SJSA1 (cell line): ENCODE data around the gene ATXN7L2. TPM values are rescaled to one million over a fixed set of nuclear protein-coding genes. Genes with fewer than 3 reads are reported as not detected.
A peak's percentile ranks its signal among the peaks of the same experiment; 100 is the strongest.

Source experiments
- DNase-seq, 2 experiments: peaks; one replicate each; pipeline ENCODE4 v3.0.0-alpha.2; 2015 to 2020; ENCODE audit warnings: low spot score in 2 of 2, low read depth in 1 of 2
- H3K27ac ChIP-seq: fragments of 250-450 bp; sonication (Bioruptor Pico); 2 replicates; pipeline ENCODE4 v1.5.1; 2020; ENCODE audit warnings: mild to moderate bottlenecking, moderate library complexity
- H3K27me3 ChIP-seq: fragments of 250-450 bp; sonication (Bioruptor Pico); replicated peaks from 2 replicates; pipeline ENCODE4 v1.5.1; 2020; ENCODE audit warnings: mild to moderate bottlenecking, moderate library complexity
- H3K36me3 ChIP-seq: fragments of 250-450 bp; sonication (Bioruptor Pico); 2 replicates; pipeline ENCODE4 v1.5.1; 2020; ENCODE audit warnings: mild to moderate bottlenecking
- H3K4me1 ChIP-seq: fragments of 250-450 bp; sonication (Bioruptor Pico); replicated peaks from 2 replicates; pipeline ENCODE4 v1.6.1; 2021; ENCODE audit warnings: mild to moderate bottlenecking
- H3K4me3 ChIP-seq: fragments of 250-450 bp; sonication (Bioruptor Pico); 2 replicates; pipeline ENCODE4 v1.5.1; 2020; ENCODE audit warnings: mild to moderate bottlenecking
- H3K9me3 ChIP-seq: fragments of 250-450 bp; sonication (Bioruptor Pico); replicated peaks from 2 replicates; pipeline ENCODE4 v1.5.1; 2020; ENCODE audit warnings: mild to moderate bottlenecking
- total RNA-seq: library from RNA; depleted of rRNA; stranded (reverse); fragments of >200 nt; shearing (Covaris generic); gene quantifications from 2 replicates; pipeline ENCODE4 v1.2.3, GENCODE V29; 2014

The ATXN7L2 gene
- total RNA-seq, 1 experiment from 2014 or later = 5.7 TPM

- H3K4me1 ChIP-seq = peaks cover 8% of the 10 kb centered on the region
- no peaks in the 10 kb centered on the region for H3K27me3 ChIP-seq
- H3K36me3 ChIP-seq = peaks cover 41% of the 10 kb centered on the region
- H3K27ac ChIP-seq = no peak overlapping the region
- DNase-seq = no peak
- no peaks in the 10 kb centered on the region for H3K9me3 ChIP-seq
- H3K4me3 ChIP-seq = no peak overlapping the region
Measured at GRCh38 chr1:109495738-109496137, 12.0 kb downstream of the ATXN7L2 start.

- no peaks in the 10 kb centered on the region for H3K9me3 ChIP-seq
- H3K4me1 ChIP-seq = peaks cover 8% of the 10 kb centered on the region
- H3K4me3 ChIP-seq = no peak overlapping the region
- H3K27me3 ChIP-seq = no peaks in the 10 kb centered on the region
- no peak overlapping the region for H3K27ac ChIP-seq
- H3K36me3 ChIP-seq = peaks cover 28% of the 10 kb centered on the region
- DNase-seq = no peak
Measured at GRCh38 chr1:109497449-109498160, 13.9 kb downstream of the ATXN7L2 start.

DNA sequence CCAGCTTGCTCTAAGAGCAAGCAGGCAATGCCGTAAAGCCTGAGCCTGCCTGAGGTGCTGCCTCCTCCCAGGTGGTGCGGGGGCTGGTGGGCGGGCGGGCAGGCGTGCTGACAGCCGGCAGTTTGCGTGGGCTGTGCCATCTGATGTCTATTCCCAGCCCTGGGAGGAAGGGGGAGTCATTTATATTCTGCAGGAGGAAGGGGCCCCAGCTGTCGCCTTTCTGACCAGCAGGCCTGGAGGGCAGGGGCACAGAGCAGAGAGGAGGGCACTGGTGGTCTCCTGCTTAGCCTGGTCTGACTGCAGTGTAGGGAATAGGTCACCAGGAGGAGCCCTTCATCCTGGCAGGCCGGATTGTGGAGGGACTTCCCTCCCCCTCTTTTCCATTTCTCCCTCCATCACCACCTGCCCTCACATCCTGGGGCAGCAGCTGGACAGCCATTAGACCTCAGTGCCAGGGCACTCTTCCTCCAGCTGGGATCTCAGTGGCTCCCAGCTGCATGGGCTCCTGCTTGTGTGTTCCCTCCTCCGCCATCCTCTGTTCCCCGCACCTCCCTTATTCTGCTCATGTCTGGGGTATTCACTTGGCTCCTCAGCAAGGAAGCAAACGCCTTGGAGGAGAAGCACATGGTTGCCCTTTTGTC, 14.6 kb downstream of the ATXN7L2 start:
- DNase-seq = peak in 1 of 2 experiments; percentile 24
- no peak overlapping the region for H3K27ac ChIP-seq
- H3K27me3 ChIP-seq = no peaks in the 10 kb centered on the region
- peaks cover 7% of the 10 kb centered on the region for H3K4me1 ChIP-seq
- no peaks in the 10 kb centered on the region for H3K9me3 ChIP-seq
- peaks cover 28% of the 10 kb centered on the region for H3K36me3 ChIP-seq
- no peak overlapping the region for H3K4me3 ChIP-seq

DNA sequence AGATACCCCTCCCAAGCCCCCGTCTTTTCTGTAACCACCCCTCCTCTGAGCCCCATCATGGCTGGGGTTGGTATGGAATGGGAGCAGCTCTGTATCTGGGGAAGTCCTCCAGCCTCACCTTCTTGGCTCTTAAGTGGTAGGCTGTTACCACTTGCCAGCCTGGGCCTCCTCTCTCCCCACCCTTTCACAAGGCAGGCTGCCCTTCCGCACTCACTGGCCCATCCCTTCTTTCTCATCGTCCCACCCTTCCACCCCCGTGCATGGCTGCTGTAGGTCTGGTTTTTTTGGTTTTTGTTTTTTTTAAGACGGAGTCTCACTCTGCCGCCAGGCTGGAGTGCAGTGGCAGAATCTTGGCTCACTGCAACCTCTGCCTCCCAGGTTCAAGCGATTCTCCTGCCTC, 15.4 kb downstream of the ATXN7L2 start:
- no peaks in the 10 kb centered on the region for H3K9me3 ChIP-seq
- no peak for DNase-seq
- no peak overlapping the region for H3K27ac ChIP-seq
- H3K27me3 ChIP-seq = no peaks in the 10 kb centered on the region
- no peak overlapping the region for H3K4me3 ChIP-seq
- H3K36me3 ChIP-seq = peaks cover 28% of the 10 kb centered on the region
- H3K4me1 ChIP-seq = peaks cover 3% of the 10 kb centered on the region; the same call in 1 of the 2 replicates

DNA sequence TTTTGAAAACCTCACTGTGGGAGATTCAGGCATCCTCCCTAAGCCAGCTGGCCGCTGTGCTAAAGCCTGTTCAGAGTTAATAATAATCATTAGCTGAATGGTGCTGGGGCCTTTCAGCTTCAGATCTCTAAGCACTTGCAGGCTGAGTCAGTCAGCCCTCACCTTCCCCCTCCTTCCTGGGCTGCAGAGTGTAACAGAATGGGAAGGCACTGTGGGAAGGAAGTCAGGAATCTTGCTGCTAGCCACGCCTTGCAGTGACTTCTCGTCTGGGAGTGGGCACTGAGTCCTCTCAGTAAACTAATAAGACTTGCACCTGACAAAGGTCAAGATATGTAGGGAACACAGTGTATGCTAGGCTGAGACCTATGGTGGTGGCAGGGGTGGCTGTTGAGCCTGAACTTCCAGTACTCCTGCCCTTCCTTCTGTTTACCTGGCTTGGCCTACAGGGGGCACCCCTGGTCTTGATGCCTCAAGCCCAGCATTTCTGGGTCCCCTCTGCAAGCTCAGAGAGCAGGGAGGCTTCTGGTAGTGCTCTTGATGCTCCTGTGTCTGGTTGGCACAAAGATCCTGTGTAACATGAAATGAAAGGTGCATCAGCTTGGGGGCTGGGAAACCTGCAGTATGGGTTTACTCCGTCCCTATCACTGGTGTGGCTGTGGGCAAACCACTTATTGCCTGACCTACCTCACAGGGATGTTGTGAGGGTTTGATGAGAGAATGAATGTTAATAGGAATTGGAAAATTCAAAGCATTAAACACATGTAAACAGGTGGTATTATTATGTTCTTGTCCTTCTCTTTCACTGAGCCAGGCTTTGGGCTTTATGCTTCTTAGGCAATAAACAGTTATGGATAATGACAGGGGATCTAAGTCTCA, 16.2 kb downstream of the ATXN7L2 start:
- Histone ChIP-seq H3K4me1 (peaks cover 3% of the 10 kb centered on the region; the same call in 1 of the 2 replicates), H3K4me3 (no peak overlapping the region), H3K9me3 (no peaks in the 10 kb centered on the region), H3K27me3 (no peaks in the 10 kb centered on the region), H3K36me3 (peaks cover 28% of the 10 kb centered on the region), H3K27ac (no peak overlapping the region)
- DNase-seq = no peak

DNA sequence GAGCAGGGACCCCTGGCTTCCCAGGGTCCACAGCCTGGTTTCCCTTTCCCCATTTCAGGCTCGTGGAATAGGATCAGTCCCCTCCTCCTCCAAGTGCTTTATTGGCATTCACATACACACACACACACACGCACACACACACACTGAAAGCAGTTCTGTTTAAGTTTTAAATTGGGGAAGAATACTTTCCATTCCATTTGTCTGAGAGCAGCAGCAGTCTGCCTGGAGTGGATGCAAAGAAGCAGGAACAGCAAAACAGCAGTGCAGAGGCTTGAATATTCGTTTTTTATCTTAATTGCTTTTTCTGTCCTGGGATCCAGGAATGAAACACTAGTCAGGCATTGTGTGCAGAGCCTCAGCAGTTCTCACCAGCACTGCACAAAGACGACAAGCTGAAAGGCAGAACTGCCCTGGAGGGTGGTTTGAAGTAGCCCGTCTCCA, 17.3 kb downstream of the ATXN7L2 start:
- H3K9me3 ChIP-seq = no peaks in the 10 kb centered on the region
- no peaks in the 10 kb centered on the region for H3K27me3 ChIP-seq
- peaks cover 3% of the 10 kb centered on the region; the same call in 1 of the 2 replicates for H3K4me1 ChIP-seq
- H3K27ac ChIP-seq = no peak overlapping the region
- peak in 1 of 2 experiments; percentile 38 for DNase-seq
- no peak overlapping the region for H3K4me3 ChIP-seq
- H3K36me3 ChIP-seq = peaks cover 25% of the 10 kb centered on the region

DNA sequence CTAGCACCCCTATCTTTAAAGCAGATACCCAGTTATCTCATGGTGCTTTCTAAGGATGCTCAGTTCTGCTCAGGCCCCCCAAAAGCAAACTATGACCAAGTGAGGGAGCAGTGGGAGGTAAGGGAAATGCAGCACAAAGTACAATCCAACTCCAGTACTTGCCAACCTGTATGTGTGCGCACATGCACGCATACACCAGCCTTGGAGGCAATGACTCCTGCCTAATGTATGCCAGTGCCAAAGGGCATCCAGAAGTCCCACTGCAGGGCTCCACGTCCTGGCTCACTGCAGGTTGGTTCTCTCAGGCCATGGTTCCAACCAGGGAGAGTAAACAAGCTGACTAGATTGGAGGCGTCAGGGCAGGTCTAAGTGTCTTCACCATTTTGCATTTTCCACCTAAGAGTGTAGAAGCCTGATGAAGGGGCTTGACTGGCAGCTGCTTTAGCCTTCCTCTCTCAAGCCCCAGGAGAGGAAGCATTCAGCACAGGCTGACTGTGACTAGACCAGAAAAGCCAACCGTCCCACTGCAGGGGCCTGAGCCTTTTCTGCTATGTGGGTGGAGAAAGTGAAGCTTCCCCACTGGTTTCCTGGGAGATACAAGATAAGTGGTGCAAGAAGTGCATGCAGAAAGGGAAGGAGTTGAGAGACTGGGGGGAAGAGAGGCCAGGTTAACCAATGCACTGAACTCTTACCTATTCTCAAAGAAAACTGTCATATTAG, 18.1 kb downstream of the ATXN7L2 start:
- Histone ChIP-seq H3K4me1 (peaks cover 3% of the 10 kb centered on the region; the same call in 1 of the 2 replicates), H3K4me3 (no peak overlapping the region), H3K27me3 (no peaks in the 10 kb centered on the region), H3K9me3 (no peaks in the 10 kb centered on the region), H3K27ac (no peak overlapping the region), H3K36me3 (peaks cover 17% of the 10 kb centered on the region)
- DNase-seq = no peak

DNA sequence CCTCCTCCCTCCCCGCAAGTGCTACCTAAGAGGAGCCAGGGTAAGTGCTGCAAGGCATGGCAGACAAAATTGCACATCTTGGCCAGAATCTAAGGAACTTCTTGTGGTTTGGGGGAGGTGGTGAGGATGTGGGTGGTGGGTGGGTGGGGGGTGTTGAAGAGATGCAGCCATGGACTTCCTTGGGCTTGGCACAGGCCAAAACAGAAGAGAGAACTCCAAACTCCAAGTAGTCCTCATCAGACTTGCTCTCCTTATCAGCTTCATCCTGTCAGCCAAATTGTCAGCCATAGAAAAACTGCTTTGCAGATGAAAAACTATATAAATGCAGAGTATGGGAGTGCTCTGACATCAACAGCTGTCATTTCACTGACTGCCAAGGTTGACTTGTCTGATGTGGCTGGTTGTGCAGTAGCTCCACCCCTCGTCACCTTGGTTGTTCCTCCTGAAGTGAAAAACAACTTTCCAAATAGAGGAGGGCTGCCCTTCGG, 18.7 kb downstream of the ATXN7L2 start:
- Histone ChIP-seq H3K27me3 (no peaks in the 10 kb centered on the region), H3K27ac (no peak overlapping the region), H3K9me3 (no peaks in the 10 kb centered on the region), H3K4me1 (peaks cover 3% of the 10 kb centered on the region; the same call in 1 of the 2 replicates), H3K4me3 (no peak overlapping the region), H3K36me3 (peaks cover 17% of the 10 kb centered on the region)
- no peak for DNase-seq

DNA sequence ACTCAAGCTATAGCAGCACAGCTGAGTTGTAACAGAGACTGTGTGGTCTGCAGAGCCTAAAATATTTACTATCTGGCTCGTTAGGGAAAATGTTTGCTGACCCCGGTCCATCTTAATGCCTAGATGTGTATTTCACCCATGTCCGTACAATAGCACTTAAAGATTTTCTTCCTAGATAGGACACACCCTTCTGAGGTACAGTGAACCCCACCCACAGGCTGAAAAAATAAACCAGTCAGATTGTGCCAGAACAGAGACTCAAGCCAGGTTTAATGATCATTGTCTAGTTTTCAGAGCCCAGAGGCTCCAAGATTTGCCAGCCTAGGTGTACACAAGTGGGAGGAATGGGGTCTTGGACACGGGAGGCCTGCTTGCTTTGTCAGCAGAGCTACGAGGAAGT, 20.2 kb downstream of the ATXN7L2 start:
- H3K27me3 ChIP-seq = peaks cover 1% of the 10 kb centered on the region; the same call in 1 of the 2 replicates
- no peaks in the 10 kb centered on the region for H3K9me3 ChIP-seq
- DNase-seq = no peak
- no peak overlapping the region for H3K4me3 ChIP-seq
- peaks cover 9% of the 10 kb centered on the region for H3K36me3 ChIP-seq
- no peak overlapping the region for H3K27ac ChIP-seq
- peaks cover 3% of the 10 kb centered on the region; the same call in 1 of the 2 replicates for H3K4me1 ChIP-seq

GRCh38 chr1:109504974-109505373, 21.3 kb downstream of the ATXN7L2 start:
- Histone ChIP-seq H3K4me1 (peaks cover 8% of the 10 kb centered on the region), H3K36me3 (0 out of 2 replicates have a peak, but pooled peaks cover under 1% of the 10 kb centered on the region), H3K4me3 (no peak overlapping the region), H3K27me3 (peaks cover 9% of the 10 kb centered on the region), H3K27ac (no peak overlapping the region), H3K9me3 (no peaks in the 10 kb centered on the region)
- no peak for DNase-seq

DNA sequence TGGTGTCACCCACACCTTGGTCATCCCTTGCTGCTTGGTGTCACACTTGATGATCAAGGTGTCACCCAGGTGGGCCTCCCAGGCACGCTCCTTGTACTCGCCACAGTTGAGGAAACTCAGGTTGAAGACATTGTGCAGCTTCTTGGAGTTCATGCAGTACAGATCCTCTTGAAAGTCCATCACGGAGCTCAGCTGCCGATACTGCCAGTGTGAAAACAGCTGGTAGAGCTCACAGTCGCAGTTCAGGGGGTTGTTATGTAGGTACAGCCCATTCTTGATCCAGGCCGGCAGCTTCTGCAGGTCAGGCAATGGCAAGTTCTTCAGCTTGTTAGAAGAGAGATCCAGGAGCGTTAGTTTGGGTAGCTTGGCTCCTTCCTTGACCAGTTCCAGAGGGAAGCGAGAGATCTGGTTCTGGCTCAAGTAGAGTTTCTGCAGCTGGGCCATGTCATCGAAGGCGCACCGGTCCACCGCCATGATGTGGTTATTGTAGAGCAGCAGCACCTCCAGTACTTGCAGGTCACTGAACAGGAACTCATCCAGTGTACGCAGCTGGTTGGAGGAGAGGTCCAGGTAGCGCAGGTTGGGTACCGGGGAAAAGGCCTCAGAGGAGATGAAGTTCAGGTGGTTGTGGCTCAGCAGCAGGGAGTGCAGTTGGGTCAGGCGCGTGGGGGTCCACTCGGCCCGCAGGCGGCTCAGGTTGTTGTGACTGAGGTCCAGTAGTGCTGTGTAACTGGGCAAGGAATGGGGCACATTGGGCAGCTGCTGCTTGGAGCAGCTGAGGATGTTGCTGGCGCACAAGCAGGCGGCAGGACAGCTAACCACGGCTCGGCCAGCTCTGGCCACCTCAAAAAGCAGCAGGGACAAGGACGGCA, 24.5 kb downstream of the ATXN7L2 start:
- no peaks in the 10 kb centered on the region; the same call in 1 of the 2 replicates for H3K9me3 ChIP-seq
- peaks cover 26% of the 10 kb centered on the region for H3K27me3 ChIP-seq

GRCh38 chr1:109508873-109509175, 25.1 kb downstream of the ATXN7L2 start:
- DNase-seq = no peak
- Histone ChIP-seq H3K4me1 (peaks cover 10% of the 10 kb centered on the region), H3K9me3 (no peaks in the 10 kb centered on the region; the same call in 1 of the 2 replicates), H3K27ac (no peak overlapping the region), H3K36me3 (no peaks in the 10 kb centered on the region), H3K27me3 (peaks cover 26% of the 10 kb centered on the region), H3K4me3 (no peak overlapping the region)

More for the DNA sequence above, 24.5 kb downstream of the ATXN7L2 start:
- DNase-seq = no peak
- H3K4me1 ChIP-seq = peaks cover 10% of the 10 kb centered on the region
- no peaks in the 10 kb centered on the region for H3K36me3 ChIP-seq
- H3K27ac ChIP-seq = no peak overlapping the region
- H3K4me3 ChIP-seq = no peak overlapping the region
